Uterus (tissue), 4 donors: ENCODE results near the gene CASR. TPM values are rescaled to one million over a fixed set of nuclear protein-coding genes. Genes with fewer than 3 reads are reported as not detected.

Experiments
- DNase-seq, 2 donors: peaks; one replicate each; pipeline ENCODE4 v3.0.0-alpha.2; 2019 to 2020
- H3K27ac ChIP-seq, 2 donors: fragments of 200-600 bp; sonication (generic); 1 replicate in 1 of 2; 2 replicates in 1 of 2; pipeline ENCODE4 v1.5.1; 2016 to 2018
- H3K27me3 ChIP-seq, 2 donors: fragments of 200-600 bp; sonication (generic); one replicate each; pipeline ENCODE4 v1.5.1; 2018 to 2019; ENCODE audit warnings: control low read depth in 1 of 2
- H3K36me3 ChIP-seq, 2 donors: fragments of 200-600 bp; sonication (generic); one replicate each; pipeline ENCODE4 v1.5.1; 2019; ENCODE audit warnings: control low read depth in 1 of 2
- H3K4me1 ChIP-seq, 2 donors: fragments of 200-600 bp; sonication (generic); one replicate each; pipeline ENCODE4 v1.5.1; 2018 to 2019; ENCODE audit warnings: control low read depth in 1 of 2
- H3K4me3 ChIP-seq, 2 donors: fragments of 200-600 bp; sonication (generic); 1 replicate in 1 of 2; 2 replicates in 1 of 2; pipeline ENCODE4 v1.5.1; 2018 to 2019; ENCODE audit warnings: mild to moderate bottlenecking in 1 of 2
- H3K9me3 ChIP-seq, 2 donors: fragments of 200-600 bp; sonication (generic); one replicate each; pipeline ENCODE4 v1.5.1; 2019; ENCODE audit warnings: control low read depth in 1 of 2
- CTCF ChIP-seq, 4 experiments: fragments of 200-600 bp in 2 of 4; fragments of 450-650 bp in 2 of 4; sonication (generic) in 2 of 4; IDR thresholded peaks; one replicate each; pipeline ENCODE4 v1.5.1; 2016 to 2019; ENCODE audit warnings: antibody characterized with exemption in 4 of 4, mild to moderate bottlenecking in 2 of 4, moderate library complexity in 1 of 4
- POLR2A ChIP-seq, 2 donors: fragments of 450-650 bp; IDR thresholded peaks; one replicate each; pipeline ENCODE4 v1.6.1; 2016; ENCODE audit warnings: antibody characterized with exemption in 2 of 2, mild to moderate bottlenecking in 1 of 2, moderate library complexity in 1 of 2
- intact Hi-C: fragments of 100-400 bp; cut with DNase I; formaldehyde crosslinking; loops from one replicate; pipeline ENCODE4 v1.15.1; 2023; ENCODE audit warnings: low total_unique reads
- total RNA-seq, 4 donors: library from RNA; depleted of rRNA in 3 of 4; stranded (reverse); fragments of >200 nt in 3 of 4; gene quantifications; one replicate each; pipeline versions ENCODE4 v1.1.0 to v1.2.4, GENCODE V29; 2014 to 2023
- donor health status: DM: yes; HTN: yes; CAD: no.

CASR gene
- total RNA-seq, 4 donors from 2014 or later, result not detected

DNA sequence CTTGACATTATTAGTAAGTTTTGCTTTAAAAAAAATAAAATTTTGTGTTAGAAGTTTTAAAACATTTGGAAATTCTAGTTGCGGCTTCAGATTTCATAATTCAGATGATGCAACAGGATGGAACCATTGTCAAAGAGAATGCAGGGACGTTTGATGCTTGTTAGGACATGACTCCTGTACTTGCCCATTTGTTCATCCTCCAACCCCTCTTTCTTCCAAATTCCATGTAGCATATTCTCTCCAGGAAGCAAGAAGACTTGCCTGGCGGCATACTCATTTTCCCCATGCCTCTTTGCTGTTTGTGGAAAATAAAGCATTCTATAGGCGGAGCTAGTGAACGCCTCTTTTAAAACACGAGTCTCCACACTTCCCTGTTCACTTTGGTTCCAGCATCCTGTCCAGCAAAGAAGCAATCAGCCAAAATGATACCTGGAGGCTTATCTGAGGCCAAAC is 141.4 kb downstream of the CASR start, which contains the start of gene CSTA:
CSTA (plus strand) TSS at position 378 of the 453 bp plus-strand sequence; CDS start at position 423, 45 bp downstream.
- Histone ChIP-seq H3K4me1 (no peaks in the 10 kb centered on the region), H3K27me3 (no peaks in the 10 kb centered on the region), H3K4me3 (no peak within 1 kb of the TSS), H3K36me3 (no peaks in the 10 kb centered on the region), H3K9me3 (no peaks in the 10 kb centered on the region), H3K27ac (no peak within 1 kb of the TSS)
- no peak for DNase-seq
- intact Hi-C loops, result no loop called here
- no peak for TF ChIP-seq POLR2A (IDR thresholded peaks at IDR 0.05)
- TF ChIP-seq CTCF (IDR thresholded peaks at IDR 0.05), result no peak

- no peaks in the 10 kb centered on the region for H3K9me3 ChIP-seq
- H3K4me1 ChIP-seq, result no peaks in the 10 kb centered on the region
- H3K27me3 ChIP-seq, result no peaks in the 10 kb centered on the region
- no peak overlapping the region for H3K4me3 ChIP-seq
- intact Hi-C loops, result no loop called here
- no peaks in the 10 kb centered on the region for H3K36me3 ChIP-seq
- no peak overlapping the region for H3K27ac ChIP-seq
- no peak for TF ChIP-seq POLR2A (IDR thresholded peaks at IDR 0.05)
- TF ChIP-seq CTCF (IDR thresholded peaks at IDR 0.05), result no peak
- no peak for DNase-seq
Observed at GRCh38 chr3:122325769-122326168, 142.3 kb downstream of the CASR start.

- Histone ChIP-seq H3K4me3 (no peak overlapping the region), H3K27ac (no peak overlapping the region), H3K9me3 (no peaks in the 10 kb centered on the region), H3K4me1 (no peaks in the 10 kb centered on the region), H3K36me3 (no peaks in the 10 kb centered on the region), H3K27me3 (no peaks in the 10 kb centered on the region)
- intact Hi-C loops, result no loop called here
- TF ChIP-seq POLR2A (IDR thresholded peaks at IDR 0.05) (no peak), CTCF (IDR thresholded peaks at IDR 0.05) (no peak)
- DNase-seq, result no peak
Observed at GRCh38 chr3:122331886-122332285, 148.4 kb downstream of the CASR start.

- Histone ChIP-seq H3K4me3 (no peak overlapping the region), H3K27me3 (no peaks in the 10 kb centered on the region), H3K9me3 (no peaks in the 10 kb centered on the region), H3K27ac (no peak overlapping the region), H3K4me1 (no peaks in the 10 kb centered on the region), H3K36me3 (no peaks in the 10 kb centered on the region)
- no peak for DNase-seq
- TF ChIP-seq CTCF (IDR thresholded peaks at IDR 0.05), result no peak
- no peak for TF ChIP-seq POLR2A (IDR thresholded peaks at IDR 0.05)
- intact Hi-C loops, result no loop called here
Observed at GRCh38 chr3:122332551-122332950, 149.1 kb downstream of the CASR start.

Other genes with a start within 250 kb of the CASR start
- 1 to 10 TPM in 1 of 4 donors, not detected in 3; 1.9 TPM for gene ILDR1, start 161.4 kb upstream of the CASR start, total RNA-seq
- 1 to 10 TPM in 3 of 4 donors, under 1 TPM in 1; 0.29 to 4.3 (median 3.0) TPM for gene CD86, start 128.3 kb upstream of the CASR start, total RNA-seq
- 1 to 10 TPM in 2 of 4 donors, not detected in 2; 1.4 to 1.5 TPM for gene CSTA, start 141.6 kb downstream of the CASR start, total RNA-seq
- gene MIX23, start 199.6 kb downstream of the CASR start, total RNA-seq, result 10 to 100 TPM in 3 of 4 donors, not detected in 1; 14.1 to 20.1 (median 18.9) TPM
- gene FAM162A, start 200.5 kb downstream of the CASR start, total RNA-seq, result 10 to 100 TPM; 17.6 to 99.9 (median 31.0) TPM
- gene WDR5B, start 232.4 kb downstream of the CASR start, total RNA-seq, result 1 to 10 TPM; 2.4 to 9.8 (median 4.7) TPM